HG03457 (cell line): ENCODE measurements around the gene ZFR2.
"Not testable (repeated sequence)": the region's sequence is repeated elsewhere in the genome, so short reads cannot be mapped to it uniquely, and the experiment has no call there.

Source experiments
- ATAC-seq: cut with Tn5 transposase; IDR thresholded peaks from one replicate; pipeline ENCODE4 v1.9.1; 2021; ENCODE audit warnings: moderate number of reproducible peaks; ENCODE audit not compliant: unreplicated experiment

ZFR2 gene

GRCh38 chr19:3816566-3817218 lies 52.1 kb downstream of the ZFR2 start:
- no peak for ATAC-seq

DNA sequence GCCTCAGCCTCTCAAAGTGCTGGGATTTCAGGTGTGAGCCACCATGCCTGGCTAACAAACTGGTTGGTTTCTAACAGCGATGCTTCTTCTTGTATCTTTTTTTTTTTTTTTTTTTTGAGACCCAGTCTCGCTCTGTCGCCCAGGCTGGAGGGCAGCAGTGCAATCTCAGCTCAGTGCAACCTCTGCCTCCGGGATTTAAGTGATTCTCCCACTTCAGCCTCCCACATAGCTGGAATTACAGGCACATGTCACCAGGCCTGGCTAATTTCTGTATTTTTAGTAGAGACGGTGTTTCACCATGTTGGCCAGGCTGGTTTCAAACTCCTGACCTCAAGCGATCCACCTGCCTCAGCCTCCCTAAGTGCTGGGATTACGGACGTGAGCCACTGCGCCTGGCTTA lies 52.7 kb downstream of the ZFR2 start:
- ATAC-seq = not testable (repeated sequence)

DNA sequence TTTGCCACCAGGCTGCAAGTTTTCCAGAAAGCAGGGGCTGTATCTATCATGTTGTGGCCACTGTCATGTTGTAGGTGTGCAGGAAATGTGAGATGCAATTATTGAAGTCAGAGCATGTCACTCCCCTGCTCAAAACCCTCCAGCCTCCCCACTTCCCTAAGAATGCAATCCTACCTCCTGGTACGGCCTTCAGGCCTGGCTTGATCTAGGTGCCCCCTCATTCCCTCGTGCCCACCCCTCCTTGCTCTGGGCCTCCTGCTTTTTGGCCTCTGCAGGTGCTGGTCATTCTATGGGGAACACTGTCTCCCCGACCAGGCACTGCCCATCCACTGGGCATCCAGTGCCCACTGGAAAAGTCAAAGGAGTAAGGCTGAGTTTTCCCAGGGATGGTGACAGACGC lies 54.2 kb downstream of the ZFR2 start:
- ATAC-seq = no peak

DNA sequence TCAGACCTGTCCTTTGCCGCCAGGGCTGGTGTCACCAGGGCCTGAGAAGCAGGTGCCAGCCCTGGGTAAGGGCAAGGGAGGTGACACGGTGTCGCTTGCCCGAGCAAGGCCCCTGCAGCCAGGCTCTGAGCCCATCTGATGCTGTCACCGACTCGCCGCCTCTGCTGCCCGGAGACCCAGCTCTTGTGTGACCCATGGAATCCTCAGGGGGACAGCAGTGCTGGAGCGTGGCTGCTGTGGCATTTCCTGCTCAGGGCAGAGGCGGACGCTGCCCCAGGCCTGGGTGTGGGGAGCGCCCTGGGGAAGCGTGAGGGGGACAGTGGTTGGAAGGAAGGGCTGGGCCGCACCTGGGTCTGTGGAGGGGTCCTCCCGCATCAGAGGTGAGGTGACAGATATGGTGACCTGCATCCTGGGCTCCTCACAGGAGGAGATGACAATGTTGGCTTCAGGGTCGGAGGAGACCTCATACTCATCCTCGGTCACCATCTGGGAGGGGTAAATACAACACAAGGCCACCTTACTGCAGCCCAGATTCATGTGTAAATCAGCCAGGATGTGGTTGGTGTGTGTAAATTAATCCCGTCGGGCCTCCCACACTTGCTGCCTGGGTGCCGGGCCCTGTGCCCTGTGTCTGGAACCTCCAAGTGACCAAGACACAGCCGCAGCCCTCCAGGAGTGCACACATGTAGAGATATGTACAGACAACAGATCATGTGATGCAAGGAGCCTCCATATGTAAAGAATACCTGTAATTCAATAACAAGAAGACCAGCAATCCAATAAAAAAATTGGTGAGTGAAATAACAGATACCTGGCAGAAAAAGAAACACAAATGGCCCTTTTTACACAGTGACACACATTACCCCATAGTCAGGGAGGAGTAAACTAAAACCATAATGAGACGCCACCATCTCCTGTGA lies 55.1 kb downstream of the ZFR2 start:
- no peak for ATAC-seq

GRCh38 chr19:3810708-3811355 lies 58.0 kb downstream of the ZFR2 start:
- no peak for ATAC-seq

GRCh38 chr19:3809881-3810707 lies 58.7 kb downstream of the ZFR2 start:
- no peak for ATAC-seq

DNA sequence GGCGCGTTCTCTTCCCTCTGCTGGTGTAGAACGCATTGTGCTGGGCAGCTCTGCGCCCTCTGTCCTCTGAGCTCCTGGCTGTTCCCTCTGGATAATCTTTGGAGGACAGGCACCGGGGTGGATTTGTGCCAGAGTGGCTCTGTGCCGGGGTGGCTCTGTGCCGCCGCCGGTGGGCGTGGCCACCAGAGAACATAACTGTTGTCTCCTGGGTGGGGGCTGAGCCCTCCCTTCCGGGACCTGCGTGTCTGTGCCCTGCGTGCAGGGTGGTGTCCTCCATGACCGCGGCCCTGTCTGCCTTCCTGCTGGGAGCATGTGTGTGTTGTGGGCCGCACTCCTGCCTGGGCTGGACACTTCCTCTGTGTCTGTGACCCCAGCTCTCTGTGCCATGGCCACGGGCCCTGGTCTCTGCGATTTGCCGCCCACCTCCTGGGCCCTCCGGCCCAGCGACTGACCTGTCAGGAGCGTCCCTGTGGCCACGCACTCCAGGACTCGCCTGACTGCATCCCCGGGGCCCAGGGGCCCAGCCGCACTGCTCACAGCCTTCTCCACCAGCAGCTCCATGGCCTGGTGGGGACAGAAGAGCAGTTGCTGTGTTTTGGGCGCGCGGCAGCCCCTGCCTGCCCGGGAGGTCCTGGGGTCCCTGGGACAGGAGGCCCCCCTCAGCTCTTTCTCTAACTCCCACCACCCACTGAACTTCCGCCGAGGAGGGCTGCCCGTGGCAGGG lies 60.3 kb downstream of the ZFR2 start:
- ATAC-seq = no peak

DNA sequence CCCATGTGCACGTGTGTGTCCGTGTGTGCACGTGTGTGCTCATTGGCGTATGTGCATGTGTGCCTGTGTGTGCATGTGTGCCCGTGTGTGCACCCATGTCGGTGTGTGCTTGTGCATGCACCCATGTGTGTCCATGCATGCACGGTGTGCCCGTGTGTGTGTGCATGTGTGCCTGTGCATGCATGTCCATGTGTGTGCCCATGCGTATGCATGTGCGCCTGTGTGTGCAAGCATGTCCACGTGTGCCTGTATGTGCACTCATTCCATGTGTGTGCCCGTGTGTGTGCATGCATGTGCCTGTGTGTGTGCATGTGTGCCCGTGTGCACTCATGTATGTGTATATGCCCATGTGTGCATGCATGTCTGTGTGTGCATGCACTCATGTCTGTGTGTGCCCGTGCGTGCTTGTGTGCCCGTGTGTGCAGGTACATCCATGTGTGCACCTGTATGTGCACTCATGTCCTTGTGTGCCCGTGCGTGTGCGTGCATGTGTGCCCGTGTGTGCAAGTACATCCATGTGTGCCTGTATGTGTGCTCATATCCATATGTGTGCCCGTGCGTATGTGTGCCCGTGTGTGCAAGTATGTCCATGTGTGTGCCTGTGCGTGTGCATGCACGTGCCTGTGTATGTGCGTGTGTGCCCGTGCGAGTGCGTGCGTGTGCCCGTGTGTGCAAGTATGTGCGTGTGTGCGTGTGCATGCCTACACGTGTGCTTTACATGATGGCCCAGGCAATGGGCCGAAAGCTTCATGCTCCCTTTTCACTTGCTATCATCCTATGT lies 61.1 kb downstream of the ZFR2 start:
- no peak for ATAC-seq

GRCh38 chr19:3807131-3807480 lies 61.7 kb downstream of the ZFR2 start:
- ATAC-seq = no peak

- no peak for ATAC-seq
These were observed 63.0 kb downstream of the ZFR2 start for GRCh38 chr19:3805859-3806258.

- no peak for ATAC-seq
These were observed 64.4 kb downstream of the ZFR2 start for GRCh38 chr19:3804429-3804828.

- ATAC-seq = no peak
These were observed 64.9 kb downstream of the ZFR2 start for GRCh38 chr19:3803986-3804385.

GRCh38 chr19:3803114-3803888 lies 65.5 kb downstream of the ZFR2 start:
- no peak for ATAC-seq

GRCh38 chr19:3801412-3802096 lies 67.3 kb downstream of the ZFR2 start:
- ATAC-seq = no peak

DNA sequence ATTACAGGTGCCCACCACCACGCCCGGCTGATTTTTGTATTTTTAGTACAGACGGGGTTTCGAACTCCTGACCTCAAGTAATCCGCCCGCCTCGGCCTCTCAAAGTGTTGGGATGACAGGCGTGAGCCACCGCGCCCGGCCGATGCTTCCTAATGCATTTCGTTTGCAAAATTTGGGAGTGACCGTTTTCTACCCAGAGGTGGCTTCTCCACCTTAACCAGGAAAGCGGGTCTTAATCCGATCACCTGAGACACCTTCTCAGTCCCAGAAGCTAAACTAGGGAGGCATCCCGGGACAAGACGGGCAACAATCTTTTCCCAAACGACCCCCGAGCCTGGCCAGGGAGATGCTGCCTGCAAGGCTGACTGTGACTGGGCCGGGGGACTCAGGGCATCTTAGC lies 67.8 kb downstream of the ZFR2 start:
- no peak for ATAC-seq

- no peak for ATAC-seq
These were observed 70.7 kb downstream of the ZFR2 start for GRCh38 chr19:3798137-3798536.

GRCh38 chr19:3796358-3796757 lies 72.5 kb downstream of the ZFR2 start:
- no peak for ATAC-seq

DNA sequence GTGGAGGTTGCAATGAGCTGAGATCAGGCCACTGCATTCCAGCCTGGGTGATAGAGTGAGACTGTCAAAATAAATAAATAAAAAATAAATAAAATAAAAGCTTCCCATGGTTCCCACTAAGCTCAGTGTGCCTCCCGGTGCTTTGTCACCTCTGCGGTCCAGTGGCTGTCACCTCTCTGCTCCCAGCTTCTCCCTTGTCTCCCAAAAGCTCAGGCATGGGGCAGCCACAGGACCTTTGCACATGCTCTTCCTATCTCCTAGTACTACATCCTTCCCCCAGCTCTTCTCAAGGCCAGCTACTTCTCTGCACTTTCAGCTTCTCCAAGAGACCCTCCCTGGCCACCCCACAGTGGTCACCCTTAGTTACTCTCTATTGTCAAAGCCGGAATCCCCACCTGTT lies 75.0 kb downstream of the ZFR2 start:
- ATAC-seq = no peak
